ENCODE measurements around the gene NR3C2.
A peak's percentile ranks its signal among the peaks of the same experiment; 100 is the strongest.

Gene NR3C2

GRCh38 chr4:148441986-148442831 is at the start of gene NR3C2:
NR3C2 (minus strand) TSS chr4:148442414.
- peak; percentile 98 for DNase-seq

DNA sequence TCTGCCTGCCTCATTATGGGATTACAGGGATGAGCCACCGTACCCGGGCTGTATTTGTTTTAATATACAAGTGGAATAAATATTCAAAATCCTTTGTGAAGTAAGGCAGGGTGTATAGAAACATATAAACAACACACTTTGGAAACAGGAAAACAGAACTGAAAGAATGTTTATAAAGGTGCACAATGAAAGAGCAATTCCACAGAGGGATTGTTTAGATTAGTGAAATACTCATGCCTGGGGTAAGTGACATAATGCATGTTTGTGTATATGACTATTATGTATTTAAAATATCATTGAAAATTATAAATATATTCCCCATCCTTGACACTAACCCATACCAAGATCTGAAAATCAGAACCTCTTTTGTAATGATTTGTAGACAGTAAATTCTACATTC is 45.0 kb upstream of the NR3C2 start:
- DNase-seq, result no peak

DNA sequence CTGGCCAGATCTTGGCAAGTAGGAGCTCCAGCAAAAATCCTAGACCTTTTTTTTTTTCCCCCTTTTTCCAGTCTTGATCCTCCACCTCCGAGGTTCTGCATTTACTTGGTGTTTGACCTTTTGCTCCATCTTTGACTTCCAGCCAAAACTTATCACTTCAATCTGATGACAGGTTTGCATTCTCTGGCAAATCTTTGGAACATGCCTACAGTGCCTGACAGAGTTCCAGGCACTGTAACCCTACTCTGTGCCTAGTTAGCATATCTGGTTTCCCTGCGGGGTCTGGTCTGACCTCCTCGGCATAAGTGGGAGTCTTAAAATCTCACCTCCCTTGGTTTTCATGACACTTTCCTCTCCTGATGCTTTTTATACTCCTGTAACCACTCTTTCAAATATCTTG is 39.4 kb upstream of the NR3C2 start:
- DNase-seq, result no peak

- no peak for DNase-seq
Observed at GRCh38 chr4:148477276-148477675, 35.1 kb upstream of the NR3C2 start.

- no peak for DNase-seq
Observed at GRCh38 chr4:148469938-148470337, 27.7 kb upstream of the NR3C2 start.

DNA sequence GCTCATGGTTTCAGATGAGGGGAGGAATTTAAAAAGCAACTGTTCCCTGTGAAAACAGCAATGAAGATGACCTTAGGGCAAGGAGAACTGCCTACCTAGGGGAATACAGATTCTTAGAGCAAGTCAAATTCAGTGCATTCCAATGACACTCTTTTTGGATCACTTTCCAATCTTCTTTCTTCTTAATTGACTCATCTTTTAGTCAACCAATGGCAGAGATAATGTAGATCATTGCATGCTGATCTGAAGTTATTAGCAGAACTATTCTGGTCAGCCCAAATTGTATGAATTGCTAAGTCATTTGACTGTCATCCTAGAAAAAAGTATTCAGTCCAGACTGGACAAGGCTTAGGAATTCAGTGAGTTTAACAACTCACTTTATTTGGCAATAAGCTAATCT is 12.6 kb upstream of the NR3C2 start:
- DNase-seq, result no peak

DNA sequence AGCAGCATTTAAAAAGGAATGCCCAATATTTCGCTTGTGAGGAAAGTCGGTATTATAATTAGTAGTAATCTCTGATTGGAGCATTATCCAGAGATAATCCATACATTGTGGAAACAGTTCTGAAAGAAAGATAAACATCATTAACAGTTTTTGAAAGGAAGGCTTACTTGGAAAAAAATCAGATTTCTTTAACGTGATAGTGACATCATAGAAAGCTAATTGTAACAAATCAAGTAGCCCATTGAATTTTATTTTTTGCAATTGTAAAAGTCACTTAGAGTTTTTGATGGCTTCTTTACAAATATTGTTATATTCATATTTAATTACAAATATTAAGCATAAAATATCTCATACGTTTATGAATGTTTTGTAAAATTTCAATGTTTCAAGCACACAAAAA is 11.6 kb upstream of the NR3C2 start:
- DNase-seq, result no peak

GRCh38 chr4:148452970-148453369 is 10.8 kb upstream of the NR3C2 start:
- DNase-seq, result no peak

- DNase-seq, result no peak
Observed at GRCh38 chr4:148449921-148450320, 7.7 kb upstream of the NR3C2 start.

- DNase-seq, result no peak
Observed at GRCh38 chr4:148448141-148448540, 5.9 kb upstream of the NR3C2 start.

DNA sequence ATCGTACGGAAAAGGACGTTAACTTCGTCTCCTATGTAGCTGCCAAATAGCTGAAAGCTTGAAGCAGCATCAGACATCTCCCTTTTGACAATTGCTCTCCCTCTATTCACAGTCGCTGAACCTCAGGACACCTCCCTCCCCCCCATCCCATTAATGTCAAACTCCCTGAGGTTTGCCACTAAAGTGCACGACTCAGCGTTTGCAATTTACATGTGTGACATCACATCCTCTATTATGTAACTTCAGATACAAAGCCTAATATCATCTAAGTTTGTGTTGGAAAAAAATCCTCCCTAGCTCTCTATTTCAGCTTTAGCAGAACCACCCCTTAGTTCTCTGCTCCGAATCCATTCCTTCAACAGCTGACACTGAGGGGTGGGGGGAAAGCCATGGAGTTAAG is 5.5 kb upstream of the NR3C2 start:
- no peak for DNase-seq

GRCh38 chr4:148445860-148446330 is 3.7 kb upstream of the NR3C2 start:
- no peak for DNase-seq

GRCh38 chr4:148445071-148445859 is 3.1 kb upstream of the NR3C2 start:
- DNase-seq, result peak; percentile 25

DNA sequence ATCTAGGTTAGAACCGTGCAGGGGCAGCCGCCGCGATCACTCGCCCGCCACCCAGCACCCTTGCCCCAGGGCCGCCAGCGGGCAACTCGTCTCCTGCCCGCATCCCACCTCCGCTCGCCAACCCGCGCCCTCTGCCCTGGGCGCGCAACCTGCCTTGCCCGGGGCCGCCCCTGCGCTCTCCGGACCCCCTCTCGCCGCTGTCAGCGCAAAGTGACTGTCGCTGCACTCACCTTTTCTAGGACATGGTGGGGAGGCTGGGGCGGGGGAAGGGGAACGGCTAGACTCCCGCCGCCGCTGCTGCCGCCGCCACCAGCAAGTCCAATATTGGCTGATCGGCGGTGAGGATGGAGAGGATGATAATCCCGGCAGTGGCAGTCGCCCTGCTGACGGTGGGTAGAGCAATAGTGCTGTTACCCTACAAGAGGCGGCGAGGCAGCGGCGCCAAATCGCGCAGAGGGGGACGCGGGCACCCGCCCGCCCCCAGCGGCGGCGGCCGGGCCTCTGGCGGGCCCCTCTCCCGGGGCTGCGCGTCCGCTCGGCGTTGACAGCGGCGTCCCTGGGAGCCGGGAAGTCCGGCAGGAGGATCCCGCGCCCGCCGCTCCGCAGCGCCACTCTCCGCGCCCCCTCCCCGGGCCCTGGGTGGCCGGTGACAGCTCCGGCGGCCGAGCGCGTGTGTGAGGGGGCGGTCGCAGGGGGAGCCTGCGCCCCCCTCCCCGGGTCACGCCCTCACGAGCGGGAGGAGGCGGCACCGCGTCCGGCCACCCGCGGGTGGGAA is 2.3 kb upstream of the NR3C2 start:
- no peak for DNase-seq

DNA sequence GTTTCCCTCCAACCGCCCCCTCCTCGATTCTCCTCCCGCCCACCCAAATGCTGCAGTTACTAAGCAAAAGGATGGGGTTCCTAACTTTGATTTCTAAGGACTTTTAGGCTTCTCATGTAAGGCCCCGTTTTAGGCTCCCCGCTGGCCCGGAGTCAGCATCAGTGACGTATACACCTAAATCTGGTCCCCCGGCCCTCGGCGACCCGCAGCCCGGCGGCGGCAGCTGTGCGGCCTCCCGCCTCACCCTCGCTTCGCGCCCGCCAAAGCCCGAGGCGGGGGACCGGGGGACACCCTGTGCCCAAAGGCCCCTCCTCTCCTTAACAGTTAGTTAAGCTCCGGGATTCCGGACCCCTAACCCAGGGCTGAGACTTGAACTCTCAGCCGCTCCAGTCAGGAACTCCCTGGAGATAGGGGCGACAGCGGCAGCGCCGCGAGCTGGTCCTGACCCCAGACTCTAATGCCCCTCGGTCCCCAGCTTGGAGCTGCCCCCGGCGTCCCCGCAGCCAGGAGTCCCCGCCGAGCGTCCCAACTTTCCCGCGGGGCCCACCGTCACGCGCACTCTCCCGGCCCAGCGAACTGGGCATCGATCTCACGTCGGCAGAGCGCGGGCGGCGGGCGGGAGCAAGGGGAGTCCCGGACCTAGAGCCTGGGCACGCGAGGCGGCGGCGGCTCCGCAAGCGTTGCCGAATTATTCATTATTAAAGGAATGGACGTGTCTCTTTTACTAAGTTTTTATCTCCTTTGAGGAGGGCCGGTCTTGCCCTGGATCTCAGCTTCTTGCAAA is 1.5 kb upstream of the NR3C2 start:
- DNase-seq, result no peak

DNA sequence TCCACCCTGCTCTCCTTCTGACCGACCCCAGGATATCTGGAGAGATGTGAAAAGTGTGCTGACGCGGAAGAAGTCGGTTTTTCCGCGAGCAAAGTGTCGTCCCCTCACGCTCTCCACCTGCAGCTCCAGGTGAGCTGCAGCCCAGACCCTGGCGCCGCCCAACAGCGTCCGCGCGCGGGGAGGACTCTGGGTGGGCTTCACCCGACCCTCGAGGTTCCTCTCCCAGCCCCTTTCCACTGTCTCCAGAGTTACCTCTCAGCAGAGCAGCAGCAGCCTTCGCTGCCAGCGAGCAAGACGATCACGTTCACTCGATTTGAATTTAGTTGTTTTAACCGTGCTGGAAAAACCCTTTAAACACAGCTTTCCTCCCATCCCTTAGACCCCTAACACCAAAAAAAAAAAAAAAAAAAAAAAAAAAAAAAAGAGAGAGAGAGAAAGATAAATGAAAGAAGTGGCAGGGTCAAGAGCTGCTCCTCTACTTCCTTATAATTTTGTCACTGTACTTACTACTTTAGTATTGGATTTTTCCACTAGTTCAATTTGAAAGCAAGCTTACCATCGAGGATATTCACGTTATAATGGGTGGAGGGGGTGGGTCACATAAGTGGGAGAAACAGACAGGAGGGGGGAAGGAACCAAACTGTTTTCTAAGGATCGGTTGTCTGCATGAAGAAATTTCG is 758 bp upstream of the NR3C2 start:
- no peak for DNase-seq

DNA sequence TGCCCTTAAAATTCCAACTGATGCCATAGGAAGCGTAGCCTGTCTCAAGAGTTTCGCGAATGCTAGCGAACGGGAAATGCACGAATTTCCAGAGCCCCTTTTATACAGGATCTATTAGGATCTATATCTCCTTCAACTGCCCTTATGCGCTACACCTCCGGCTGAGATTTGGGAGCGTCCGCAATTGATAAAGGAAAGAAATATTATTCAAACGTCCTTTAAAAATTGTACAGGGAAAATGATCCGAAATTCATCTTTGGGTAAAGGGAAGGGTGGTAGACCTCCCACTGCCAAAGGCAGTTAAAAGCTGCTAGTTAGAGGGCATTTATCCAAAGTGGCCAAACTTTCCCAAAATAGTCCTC is 609 bp downstream of the NR3C2 start:
- no peak for DNase-seq

GRCh38 chr4:148438047-148438446 is 4.2 kb downstream of the NR3C2 start:
- DNase-seq, result no peak

- no peak for DNase-seq
Observed at GRCh38 chr4:148437439-148437838, 4.8 kb downstream of the NR3C2 start.

DNA sequence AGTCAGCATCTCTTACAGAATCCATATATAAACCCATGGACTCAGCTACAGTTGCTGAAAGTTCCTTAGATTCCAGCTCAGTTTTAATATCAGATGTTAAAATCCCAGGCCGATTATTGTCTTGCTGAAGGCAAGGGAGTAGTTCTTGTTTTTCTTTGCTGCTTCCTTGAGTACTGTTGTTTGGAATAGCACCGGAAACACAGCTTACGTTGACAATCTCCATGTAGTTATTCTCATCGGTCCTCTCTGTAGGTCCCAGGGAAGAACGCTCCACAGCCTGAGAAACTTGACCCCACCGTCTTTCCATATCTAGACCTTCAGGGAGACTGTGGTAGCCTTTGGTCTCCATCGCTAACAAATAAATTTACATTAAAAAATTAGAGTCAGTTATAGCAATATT is 5.7 kb downstream of the NR3C2 start:
- no peak for DNase-seq

DNA sequence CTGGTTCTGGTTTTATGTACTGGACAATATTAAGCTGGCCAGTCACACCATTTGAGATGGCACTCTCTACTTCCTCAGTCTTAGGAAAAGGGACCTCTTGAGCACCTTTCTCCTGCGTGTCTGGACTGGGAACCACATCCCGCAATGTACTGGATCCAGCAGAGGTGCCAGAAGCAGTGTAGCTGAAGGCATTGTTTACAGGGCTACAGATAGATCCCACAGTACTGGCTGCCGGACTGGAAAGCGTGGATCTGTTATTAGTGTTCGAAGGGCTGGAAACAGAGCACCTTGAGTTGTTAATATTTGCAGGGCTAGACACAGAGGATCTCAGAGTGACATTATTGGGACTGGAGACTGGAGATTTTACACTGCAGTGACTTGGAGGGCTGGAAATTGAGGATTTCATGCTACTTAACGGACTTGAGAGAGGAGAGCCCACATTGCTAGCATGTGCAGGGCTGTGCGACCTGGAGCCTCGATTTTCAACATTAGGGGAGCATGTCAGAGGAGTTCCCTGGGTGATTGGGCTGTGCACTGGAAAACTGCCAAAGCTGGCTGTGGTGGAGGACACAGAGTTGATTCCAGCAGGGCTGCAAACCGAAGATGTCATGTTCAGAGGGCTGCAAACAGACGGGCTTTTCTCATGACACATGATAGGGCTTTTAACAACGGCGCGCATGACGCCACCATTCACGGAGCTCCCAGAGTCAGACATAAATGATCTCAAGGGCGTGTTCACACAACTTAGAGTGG is 6.4 kb downstream of the NR3C2 start:
- DNase-seq, result no peak

Data from inflammatory macrophage treated with lipopolysaccharide for 4 hours (primary cell).